Measurements from ENCODE around the gene DCTPP1.
"Not testable (repeated sequence)": the region's sequence is repeated elsewhere in the genome, so short reads cannot be mapped to it uniquely, and the experiment has no call there.

The DCTPP1 gene

DNA sequence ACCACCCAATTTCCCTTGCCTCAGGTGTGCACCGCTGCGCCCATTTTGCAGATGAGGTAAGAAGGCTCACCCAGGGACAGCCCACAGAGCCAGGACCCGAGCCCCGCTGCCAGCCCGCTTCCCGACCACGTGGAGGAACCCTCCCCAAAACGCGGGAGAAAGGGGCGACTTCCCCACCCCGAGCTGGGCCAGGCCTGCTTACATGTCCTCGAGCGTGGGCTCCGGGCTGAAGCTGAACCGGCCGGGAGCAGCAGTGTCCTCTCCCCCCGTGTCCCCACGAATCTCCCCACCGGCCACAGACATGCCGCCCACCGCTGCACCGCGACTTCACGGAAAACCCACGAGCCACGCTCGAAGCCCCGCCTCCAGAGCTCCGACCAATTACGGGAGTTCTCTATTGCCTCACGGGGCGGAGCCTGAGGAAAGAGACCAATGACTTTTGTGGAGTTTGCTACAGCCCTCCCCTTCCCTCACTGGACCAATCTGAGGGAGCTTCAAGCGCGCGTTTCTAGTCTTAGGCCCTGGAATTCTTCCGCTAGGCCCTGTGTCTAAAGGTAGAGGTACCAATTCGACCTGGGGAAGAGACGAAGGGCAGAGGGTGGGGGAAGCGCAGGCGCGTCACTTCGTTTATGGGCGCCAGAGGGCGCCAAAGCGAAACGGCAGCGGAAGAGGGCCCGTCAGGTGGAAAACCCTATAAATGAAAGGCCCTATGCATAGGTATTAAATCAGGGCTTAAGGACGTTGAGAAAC is at the start of gene DCTPP1:
Gene DCTPP1 (minus strand): TSS at position 353 of the 750 bp plus-strand sequence. CDS start 50 bp downstream, at position 303.
- DNase-seq, result peak; percentile 99

DNA sequence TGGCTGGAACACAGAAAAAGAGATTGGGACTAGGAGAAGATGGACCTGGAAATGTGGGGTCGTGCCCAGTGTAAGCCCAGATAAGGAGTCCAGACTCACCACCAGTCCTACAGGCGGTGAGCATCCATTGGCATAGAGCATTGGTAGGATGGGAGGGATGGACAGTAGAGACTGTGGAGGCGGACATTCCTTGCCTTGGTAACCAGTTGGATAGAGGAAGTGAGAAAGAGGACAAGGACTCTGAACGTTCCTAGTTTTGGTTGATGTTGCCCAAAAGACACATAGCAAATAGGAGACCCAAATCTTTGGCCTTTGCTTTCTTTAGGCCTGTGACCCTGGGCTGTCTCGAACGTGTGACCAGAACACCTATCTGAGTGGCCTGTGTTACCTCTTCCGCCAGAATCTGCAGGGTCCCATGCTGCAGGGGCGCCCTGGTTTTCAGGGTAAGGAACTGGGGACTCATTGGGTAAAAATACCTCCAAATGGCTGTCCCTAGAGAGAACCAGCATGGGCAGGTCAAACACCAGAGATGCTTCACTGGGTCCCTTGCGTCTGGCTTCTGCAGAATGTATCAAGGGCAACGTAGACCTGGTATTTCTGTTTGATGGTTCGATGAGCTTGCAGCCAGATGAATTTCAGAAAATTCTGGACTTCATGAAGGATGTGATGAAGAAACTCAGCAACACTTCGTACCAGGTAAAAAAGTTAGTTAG is 49.1 kb upstream of the DCTPP1 start:
- DNase-seq, result no peak

DNA sequence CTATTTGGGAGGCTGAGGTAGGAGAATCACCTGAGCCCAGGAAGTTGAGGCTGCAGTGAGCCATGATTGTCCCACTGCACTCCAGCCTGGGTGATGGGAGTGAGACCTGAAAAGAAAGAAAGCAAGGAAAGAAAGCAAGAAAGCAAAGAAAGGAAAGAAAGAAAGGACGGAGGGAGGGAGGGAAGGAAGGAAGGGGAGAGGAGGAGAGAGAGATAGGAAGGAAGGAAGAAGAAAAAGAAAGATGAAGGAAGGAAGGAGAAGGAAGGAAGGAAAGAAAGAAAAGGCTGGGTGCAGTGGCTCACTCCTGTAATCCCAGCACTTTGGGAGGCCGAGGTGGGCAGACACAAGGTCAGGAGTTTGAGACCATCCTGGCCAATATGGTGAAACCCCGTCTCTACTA is 47.9 kb upstream of the DCTPP1 start:
- not testable (repeated sequence) for DNase-seq

DNA sequence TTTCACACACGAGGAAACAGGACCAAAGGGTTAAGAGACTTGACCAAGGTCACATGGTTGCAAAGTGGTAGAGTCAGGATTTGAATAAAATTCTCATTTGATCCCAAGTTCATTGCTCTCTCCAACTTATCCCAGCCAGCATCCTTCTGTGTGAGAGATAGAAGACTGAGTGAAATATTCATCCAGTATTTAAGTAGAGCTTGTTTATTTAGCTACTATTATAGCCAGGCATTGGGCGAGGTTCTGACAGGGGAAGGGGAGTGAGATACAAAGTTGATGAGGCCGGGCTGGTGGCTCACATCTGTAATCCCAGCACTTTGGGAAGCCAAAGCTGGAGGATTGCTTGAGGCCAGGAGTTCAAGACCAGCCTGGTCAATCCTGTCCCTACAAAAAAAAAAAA is 47.2 kb upstream of the DCTPP1 start:
- no peak for DNase-seq

DNA sequence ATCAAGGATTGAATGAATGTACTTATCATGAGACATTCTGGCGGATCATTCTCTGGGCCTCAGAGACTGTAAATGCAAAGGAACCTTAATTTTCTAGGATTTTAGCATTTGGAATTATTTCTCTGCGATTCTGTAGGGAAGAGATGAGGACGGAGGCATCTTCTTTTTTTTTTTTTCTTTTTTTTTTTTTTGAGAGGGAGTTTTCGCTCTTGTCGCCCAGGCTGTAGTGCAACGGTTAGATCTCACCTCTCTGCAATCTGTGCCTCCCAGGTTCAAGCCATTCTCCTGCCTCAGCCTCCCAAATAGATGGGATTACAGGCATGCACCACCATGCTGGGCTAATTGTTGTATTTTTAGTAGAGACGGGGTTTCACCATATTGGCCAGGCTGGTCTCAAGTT is 44.9 kb upstream of the DCTPP1 start:
- DNase-seq, result no peak

DNA sequence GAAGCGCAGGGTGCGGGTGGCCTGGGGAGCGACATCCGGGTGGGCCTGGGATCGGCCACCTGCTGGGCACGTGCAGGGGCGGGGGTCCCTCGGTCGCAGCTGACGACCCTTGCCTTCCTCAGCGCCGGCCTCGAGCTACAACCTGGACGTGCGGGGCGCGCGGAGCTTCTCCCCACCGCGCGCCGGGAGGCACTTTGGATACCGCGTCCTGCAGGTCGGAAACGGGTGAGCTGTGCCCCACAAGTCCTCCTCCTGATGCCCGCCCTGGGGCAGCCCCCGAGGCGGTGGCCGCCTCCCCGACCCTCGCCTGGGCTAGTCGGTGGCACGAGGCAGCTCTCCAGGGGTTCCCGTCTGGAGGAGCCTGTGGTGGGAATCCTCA is 44.2 kb upstream of the DCTPP1 start:
- DNase-seq, result no peak

DNA sequence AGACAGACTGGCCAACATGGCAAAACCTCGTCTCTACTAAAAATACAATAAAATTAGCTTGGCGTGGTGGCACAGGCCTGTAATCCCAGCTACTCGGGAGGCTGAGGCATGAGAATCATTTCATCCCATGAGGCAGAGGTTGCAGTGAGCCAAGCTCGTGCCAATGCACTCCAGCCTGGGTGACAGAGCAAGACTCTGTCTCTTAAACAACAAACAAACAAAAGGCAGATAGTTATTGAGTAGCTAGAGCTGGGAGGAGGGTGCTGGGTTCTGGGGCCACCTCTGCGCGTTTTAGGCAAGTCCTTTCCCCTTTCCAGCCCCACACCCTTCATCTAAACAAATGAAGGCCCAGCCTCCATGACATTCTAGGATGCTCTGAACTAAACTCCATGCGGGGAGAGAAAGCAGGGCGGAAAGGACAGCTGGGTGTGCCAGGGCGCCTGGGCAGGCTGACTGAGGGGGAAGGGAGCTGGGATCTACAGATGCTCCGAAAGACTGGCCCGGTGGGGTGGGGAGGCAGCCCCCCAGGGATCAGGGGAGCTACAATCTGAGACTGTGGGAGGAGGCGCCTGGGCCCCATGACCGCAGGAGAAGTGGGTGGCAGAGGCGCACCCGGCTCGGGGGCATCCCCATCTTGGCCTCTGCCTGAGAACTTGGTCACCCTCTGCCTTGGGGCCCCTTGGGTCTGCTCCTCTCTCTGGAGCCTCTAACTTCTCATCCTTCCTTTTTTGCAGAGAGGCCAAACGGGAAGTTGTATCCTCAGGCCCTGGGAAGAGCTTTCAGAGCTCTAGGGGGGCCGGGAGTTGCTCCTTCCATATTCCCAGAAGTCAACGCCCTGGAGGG is 43.6 kb upstream of the DCTPP1 start:
- DNase-seq, result no peak

DNA sequence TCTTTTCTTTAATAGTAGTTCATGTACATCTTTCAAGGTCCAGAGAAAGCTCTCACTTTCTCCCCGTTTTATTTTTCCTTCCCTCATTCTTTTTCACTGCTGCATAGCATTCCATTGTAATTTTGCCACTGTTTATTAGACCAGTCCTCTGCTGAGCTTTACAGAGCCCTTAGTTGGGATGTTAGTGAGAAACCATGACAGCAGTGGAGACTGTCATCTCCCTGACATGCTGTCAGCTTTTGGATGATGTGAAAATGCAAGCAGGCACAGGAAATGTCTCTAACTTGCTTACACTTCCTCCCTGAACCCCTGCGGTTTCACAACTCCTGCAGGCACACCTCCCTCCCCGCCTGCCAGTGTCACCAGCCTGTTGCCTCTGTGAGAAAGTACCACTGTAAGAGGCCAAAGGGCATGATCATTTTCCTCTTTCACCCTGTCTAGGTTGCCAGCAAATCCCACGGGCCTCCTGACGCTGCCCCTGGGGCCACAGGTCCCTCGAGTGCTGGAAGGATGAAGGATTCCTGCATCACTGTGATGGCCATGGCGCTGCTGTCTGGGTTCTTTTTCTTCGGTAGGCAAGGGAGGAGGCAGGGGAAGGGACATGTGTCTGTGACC is 42.6 kb upstream of the DCTPP1 start, which contains the start of gene ITGAL:
Gene ITGAL (plus strand): TSS at position 415 of the 615 bp plus-strand sequence. CDS start 96 bp downstream, at position 511.
- no peak for DNase-seq

DNA sequence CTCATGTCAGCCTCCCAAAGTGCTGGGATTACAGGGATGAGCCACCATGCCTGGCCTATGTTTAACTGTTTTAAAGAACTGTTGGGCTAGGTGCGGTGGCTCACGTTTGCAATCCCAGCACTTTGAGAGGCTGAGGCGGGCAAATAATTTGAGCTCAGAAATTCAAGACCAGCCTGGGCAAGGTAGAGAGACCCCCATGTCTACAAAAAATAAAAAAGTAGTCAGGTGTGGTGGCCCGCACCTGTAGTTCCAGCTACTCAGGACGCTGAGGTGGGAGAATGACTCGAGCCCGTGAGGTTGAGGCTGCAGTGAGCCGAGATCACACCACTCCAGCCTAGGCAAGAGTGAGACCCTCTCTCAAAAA is 40.8 kb upstream of the DCTPP1 start:
- DNase-seq, result no peak

DNA sequence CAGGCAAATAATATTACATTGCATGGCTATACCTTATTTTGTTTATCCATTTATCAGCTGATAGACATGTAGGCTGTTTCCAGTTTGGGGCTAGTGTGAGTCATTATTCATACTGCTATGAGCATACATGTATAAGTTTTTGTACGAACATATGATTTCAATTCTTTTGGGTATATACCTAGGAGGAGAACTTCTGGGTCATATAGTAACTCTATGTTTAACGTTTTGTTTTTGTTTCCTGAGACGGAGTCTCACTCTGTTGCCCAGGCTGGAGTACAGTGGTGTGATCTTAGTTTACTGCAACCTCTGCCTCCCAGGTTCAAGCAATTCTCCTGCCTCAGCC is 40.3 kb upstream of the DCTPP1 start:
- no peak for DNase-seq

DNA sequence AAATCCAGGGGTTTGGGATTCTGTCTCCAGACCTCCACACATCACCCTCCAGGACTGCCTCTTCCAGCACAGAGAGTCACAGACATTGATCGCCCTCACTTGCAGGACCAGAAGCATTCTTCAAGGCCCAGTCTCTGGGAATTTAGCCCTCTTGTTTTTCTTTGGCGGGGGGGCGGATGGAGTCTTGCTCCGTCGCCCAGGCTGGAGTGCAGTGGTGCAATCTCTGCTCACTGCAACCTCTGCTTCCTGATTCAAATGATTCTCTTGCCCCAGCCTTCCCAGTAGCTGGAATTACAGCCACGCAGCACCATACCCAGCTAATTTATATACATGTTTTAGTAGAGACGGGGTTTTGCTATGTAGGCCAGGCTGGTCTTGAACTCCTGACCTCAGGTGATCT is 34.2 kb upstream of the DCTPP1 start:
- no peak for DNase-seq

DNA sequence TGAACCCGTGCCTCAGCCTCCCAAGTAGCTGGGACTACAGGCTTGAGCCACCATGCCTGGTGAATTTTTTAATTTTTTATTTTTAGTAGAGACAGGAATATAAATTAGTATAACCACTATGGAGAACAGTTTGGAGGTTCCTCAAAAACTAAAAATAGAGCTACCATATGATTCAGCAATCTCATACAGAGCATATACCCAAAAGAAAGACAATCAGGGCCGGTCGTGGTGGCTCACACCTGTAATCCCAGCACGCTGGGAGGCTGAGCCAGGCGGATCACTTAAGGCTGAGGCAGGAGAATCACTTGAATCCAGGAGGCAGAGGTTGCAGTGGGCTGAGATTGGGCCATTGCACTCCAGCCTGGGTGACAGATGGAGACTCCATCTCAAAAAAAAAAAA is 31.6 kb upstream of the DCTPP1 start:
- not testable (repeated sequence) for DNase-seq

DNA sequence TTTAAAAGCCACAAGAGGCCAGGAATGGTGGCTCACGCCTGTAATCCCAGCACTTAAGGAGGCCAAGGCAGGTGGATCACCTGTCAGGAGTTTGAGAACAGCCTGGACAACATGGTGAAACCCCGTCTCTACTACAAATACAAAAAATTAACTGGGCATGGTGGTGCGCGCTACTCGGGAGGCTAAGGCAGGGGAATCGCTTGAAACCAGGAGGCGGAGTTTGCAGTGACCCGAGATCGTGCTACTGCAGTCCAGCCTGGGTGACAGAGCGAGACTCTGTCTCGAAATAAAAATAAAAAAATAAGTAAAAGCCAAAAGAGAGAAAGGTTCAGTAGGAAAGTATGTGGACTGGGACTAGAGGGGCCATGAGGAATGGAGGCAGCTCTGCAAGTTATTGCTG is 29.6 kb upstream of the DCTPP1 start:
- DNase-seq, result no peak

DNA sequence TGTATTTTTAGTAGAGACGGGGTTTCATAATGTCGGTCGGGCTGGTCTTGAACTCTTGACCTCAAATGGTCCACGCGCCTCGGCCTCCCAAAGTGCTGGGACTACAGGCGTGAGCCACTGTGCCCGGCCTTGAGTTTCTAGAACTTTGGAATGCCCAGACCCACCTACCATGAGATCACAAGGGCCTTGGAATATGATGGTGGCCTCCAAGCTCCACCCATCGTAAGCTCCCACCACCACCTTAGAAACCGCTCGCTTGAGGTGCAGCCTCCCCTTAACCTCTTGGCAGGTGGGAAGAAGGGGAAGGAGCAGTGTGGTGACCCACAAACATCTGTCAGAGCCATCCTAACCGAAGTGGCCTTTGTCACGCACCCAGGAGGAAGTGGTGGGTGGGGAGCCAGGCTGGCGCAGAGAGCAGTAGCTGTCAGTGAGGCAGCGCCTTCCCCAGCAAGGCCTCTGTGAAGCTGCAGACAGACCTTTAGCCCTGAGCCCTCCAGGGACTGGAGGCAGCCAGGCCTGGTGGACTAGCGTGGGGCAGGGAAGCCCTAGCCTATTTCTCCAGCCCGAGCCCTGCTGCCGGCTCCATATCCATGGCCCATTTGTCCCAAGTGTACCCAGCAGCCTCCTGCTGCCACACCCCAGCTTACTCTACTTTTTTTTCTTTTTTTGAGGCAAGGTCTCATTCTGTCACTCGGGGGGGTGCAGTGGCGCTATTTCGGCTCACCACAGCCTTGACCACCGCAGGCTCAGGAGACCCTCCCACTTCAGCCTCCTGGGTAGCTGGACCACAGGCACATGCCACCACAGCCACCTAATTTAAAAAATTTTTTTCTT is 28.9 kb upstream of the DCTPP1 start:
- no peak for DNase-seq

DNA sequence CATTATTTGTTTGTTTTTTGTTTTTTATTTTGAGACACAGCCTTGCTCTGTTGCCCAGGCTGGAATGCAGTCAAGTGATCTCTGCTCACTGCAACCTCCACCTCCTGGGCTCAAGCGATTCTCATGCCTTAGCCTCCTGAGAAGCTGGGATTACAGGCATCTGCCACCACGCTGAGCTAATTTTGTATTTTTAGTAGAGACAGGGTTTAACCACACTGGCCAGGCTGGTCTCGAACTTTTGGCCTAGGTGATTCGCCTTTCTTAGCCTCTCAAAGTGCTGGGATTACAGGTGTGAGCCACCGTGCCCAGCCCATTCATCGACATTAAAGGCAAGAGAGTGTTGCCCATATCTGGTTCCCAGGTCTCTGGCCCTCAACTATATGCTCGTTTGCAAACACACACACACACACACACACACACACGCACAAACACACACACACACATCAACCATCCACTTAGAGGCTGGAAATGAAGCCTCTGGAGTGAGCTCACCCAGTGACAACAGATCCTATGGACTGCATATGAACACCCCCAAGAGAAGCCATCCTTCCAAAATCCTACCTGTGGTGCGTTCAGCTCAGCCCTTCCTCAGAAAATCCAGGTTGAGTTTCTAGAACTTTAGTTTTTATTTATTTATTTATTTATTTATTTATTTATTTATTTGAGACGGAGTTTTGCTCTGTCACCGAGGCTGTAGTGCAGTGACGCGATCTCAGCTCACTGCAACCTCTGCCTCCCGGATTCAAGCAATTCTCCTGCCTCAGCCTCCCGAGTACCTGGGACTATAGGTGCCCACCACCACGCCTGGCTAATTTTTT is 28.1 kb upstream of the DCTPP1 start:
- no peak for DNase-seq

DNA sequence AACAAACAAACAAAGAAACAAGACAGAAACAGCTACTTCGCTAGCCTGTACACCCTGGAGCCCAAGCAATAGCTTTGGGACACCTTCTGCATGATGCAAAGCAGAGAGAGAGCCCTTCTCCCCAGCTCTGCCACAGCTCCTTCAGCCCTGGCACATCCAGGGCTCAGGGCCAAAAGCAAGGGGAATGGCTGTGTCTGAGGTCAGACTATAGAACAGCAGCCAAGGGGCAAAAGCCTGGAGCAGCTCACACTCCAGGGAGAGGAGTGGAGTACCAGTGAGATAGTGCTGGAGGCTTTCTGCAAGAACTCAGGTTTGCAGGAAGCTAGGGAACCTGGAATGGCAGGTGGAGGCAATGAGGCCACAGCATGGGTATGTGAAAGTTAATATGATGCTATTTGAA is 27.4 kb upstream of the DCTPP1 start:
- DNase-seq, result no peak

DNA sequence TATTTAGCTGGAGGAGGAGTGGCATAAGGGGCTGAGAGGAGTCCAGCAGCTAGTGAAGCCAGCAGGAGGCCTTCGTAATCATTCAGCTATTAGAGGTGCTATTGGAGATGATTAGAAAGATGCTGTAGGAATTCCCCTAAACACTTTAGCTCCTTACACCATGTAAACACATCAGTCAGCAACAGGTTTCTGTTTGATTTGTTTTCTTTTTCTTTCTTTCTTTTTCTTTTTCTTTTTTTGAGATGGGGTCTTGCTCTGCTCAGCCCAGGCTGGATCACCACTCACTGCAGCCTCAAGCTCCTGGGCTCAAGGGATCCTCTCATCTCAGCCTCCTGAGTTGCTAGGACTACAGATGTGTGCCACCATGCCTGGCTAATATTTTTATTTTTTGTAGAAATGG is 26.5 kb upstream of the DCTPP1 start:
- no peak for DNase-seq

DNA sequence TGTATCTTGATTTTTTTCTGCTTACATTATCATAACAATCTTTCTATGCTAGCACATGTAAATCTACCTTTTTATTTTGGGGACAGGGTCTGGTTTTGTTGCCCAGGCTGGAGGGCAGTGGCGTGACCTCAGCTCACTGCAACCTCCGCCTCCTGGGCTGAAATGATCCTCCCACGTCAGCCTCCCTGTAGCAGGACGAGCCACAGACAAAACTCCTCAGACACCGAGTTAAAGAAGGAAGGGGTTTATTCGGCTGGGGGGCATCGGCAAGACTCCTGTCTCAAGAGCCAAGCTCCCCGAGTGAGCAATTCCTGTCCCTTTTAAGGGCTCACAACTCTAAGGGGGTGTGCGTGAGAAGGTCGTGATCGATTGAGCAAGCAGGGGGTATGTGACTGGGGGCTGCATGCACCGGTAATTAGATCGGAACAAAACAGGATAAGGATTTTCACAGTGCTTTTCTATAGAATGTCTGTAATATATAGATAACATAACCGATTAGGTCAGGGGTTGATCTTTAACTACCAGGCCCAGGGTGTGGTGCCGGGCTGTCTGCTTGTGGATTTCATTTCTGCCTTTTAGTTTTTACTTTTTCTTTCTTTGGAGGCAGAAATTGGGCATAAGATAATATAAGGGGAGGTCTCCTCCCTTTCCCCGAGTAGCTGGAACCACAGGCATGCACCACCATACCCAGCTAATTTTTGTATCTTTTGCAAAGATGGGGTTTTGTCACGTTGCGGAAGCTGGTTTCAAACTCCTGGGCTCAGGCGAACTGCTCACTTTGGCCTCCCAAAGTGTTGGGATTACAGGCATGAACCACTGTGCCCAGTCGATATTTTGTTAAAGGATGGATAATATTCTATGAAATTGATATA is 23.1 kb upstream of the DCTPP1 start:
- not testable (repeated sequence) for DNase-seq

DNA sequence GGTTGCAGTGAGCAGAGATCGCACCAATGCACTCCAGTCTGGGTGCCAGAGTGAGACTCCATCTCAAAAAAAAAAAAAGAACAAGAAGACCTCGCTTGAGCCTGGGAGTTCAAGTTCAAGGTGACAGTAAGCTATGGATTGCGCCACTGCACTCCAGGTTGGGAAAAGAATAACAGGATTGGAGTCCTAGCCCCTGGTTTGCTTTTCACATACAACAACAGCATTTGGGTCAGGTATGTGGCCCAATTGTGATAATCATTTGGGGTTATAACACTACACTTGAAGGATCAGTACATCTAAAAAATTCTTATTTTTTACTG is 19.2 kb upstream of the DCTPP1 start:
- DNase-seq, result no peak

DNA sequence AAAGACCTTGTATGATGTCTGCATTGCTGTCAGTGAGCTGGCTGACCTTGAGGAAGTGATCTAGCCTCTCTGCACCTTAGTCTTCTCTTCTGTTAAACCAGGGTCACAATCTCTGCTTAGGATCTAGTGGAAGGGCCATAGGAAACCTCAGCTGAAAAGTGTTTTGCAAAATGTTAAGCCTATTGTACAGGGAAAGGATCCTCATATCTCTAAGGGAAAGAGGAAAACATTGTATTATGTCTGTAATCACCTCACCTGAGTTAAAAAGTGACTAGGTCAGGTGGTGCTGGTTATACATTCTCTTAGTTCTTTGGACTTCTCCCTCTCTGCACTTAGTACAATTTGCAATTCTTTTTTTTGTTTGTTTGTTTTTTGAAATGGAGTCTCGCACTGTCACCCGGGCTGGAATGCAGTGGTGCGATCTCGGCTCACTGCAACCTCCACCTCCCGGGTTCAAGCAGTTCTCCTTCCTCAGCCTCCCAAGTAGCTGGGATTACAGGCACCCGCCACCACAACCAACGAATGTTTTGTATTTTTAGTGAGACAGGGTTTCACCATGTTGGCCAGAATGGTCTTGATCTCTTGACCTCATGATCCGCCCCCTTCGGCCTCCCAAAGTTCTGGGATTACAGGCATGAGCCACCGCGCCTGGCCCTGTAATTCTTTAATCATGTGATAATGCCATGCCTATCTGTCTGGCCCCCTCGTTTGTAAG is 17.8 kb upstream of the DCTPP1 start:
- DNase-seq, result no peak

Data from NCI-H1436 treated with DMSO at 0.1 percent for 48 hours (cell line).